Measurements from ENCODE around the gene CBFA2T2. TPM values are rescaled to one million over a fixed set of nuclear protein-coding genes. Genes with fewer than 3 reads are reported as not detected.

CBFA2T2 gene
- total and polyA plus RNA-seq, 2 of the 4 experiments (the other 2 are of a cell fraction) = 3.8 to 6.2 TPM

GRCh38 chr20:33667676-33668465, 178.0 kb downstream of the CBFA2T2 start:
- H3K4me1 ChIP-seq (ENCODE audit: control insufficient read depth, insufficient read depth, low read length) = peaks cover 21% of the 10 kb centered on the region
- peak overlapping the region; percentile 60 for H3K4ac ChIP-seq (ENCODE audit: low read depth, low read length)
- H2BK15ac ChIP-seq (ENCODE audit: low read depth, low read length) = no peak overlapping the region
- CTCF ChIA-PET = no interaction called here
- BruUV-seq (replicated peaks) = no TSS peak
- H3K4me2 ChIP-seq (ENCODE audit: low read depth, low read length) = peak overlapping the region; percentile 22; the same call in 1 of the 2 replicates
- H2AK5ac ChIP-seq (ENCODE audit: low read depth, low read length) = peak overlapping the region; percentile 12; the same call in 1 of the 2 replicates
- DNase-seq (peak; percentile 54), ATAC-seq (ENCODE audit: low read depth) (peak; percentile 9)
- no peak overlapping the region for H4K91ac ChIP-seq (ENCODE audit: insufficient read depth, low read depth, low read length)
- dilution Hi-C loops (cut with HindIII; ENCODE audit: low sequenced_read_pairs, unreplicated experiment) = no loop called here
- no peaks in the 10 kb centered on the region for H3K9me3 ChIP-seq (ENCODE audit: control insufficient read depth, insufficient read depth, low read length)
- in situ Hi-C loops (cut with MboI; ENCODE audit: low sequenced_read_pairs) = no loop called here
- 34% methylated on average over 24 of the region's 47 CpGs; no CpG with 5 or more reads in 1 of the 2 experiments for WGBS, 2 experiments (ENCODE audit: extremely low coverage in 2 of 2, insufficient read length in 1 of 2)
- no peak overlapping the region for H3K4me3 ChIP-seq (ENCODE audit: insufficient read depth, low read depth, low read length)
- peak overlapping the region; percentile 86 for H2AFZ ChIP-seq (replicated peaks; ENCODE audit: low read length, poor library complexity)
- peaks cover 13% of the 10 kb centered on the region for H3K36me3 ChIP-seq (ENCODE audit: control insufficient read depth, insufficient read depth, low read length)
- no peak overlapping the region for H3K23ac ChIP-seq (ENCODE audit: low read depth, low read length)
- H3K14ac ChIP-seq (replicated peaks; ENCODE audit: low read depth, low read length) = no peak overlapping the region
- no peak overlapping the region for H2BK5ac ChIP-seq (ENCODE audit: low read depth, low read length, poor library complexity, severe bottlenecking)
- POLR2A ChIA-PET (ENCODE audit: unreplicated experiment) = interaction anchor here (0.5 kb wide), 1 partner anchor 306 kb away, joined by 17 read pairs; no protein-coding TSS in a partner anchor
- no peak overlapping the region for H3K56ac ChIP-seq (ENCODE audit: extremely low read depth, insufficient read depth, low read length)
- TF ChIP-seq RAD21 (IDR thresholded peaks at IDR 0.05; ENCODE audit: low read length) (peak; percentile 74), NFE2L2 (IDR thresholded peaks at IDR 0.05; ENCODE audit: low read depth, low read length) (no peak), SMC3 (IDR thresholded peaks at IDR 0.05; ENCODE audit: low read depth, low read length) (peak; percentile 53)
- TF ChIP-seq, protein P1, sequence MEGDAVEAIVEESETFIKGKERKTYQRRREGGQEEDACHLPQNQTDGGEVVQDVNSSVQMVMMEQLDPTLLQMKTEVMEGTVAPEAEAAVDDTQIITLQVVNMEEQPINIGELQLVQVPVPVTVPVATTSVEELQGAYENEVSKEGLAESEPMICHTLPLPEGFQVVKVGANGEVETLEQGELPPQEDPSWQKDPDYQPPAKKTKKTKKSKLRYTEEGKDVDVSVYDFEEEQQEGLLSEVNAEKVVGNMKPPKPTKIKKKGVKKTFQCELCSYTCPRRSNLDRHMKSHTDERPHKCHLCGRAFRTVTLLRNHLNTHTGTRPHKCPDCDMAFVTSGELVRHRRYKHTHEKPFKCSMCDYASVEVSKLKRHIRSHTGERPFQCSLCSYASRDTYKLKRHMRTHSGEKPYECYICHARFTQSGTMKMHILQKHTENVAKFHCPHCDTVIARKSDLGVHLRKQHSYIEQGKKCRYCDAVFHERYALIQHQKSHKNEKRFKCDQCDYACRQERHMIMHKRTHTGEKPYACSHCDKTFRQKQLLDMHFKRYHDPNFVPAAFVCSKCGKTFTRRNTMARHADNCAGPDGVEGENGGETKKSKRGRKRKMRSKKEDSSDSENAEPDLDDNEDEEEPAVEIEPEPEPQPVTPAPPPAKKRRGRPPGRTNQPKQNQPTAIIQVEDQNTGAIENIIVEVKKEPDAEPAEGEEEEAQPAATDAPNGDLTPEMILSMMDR (conservative IDR thresholded peaks at IDR 0.05; ENCODE audit: low read depth, low read length) = peak; percentile 71
- intact Hi-C loops (cut with micrococcal nuclease) = loop anchor here (5.0 to 10.0 kb wide), 2 partner anchors 64 to 147 kb away; partner anchors contain the start of genes CHMP4B and ZNF341
- no peaks in the 10 kb centered on the region for H3K27me3 ChIP-seq (ENCODE audit: control insufficient read depth, insufficient read depth, low read length)
- H4K8ac ChIP-seq (ENCODE audit: low read depth in 2 of 2, low read length in 2 of 2) = peak overlapping the region in 1 of 2 experiments; percentile 50; a peak in 2 of 4 replicates
- H2AK9ac ChIP-seq (replicated peaks; ENCODE audit: low read depth, low read length, poor library complexity) = peak overlapping the region; percentile 76
- peaks cover 7 to 68% of the 10 kb centered on the region in 2 experiments; a peak in 3 of 4 replicates for H3K79me1 ChIP-seq (ENCODE audit: low read depth in 1 of 2, low read length in 2 of 2)
- no peak overlapping the region for H2BK20ac ChIP-seq (ENCODE audit: low read depth, low read length)
- no peak overlapping the region for H3K27ac ChIP-seq (ENCODE audit: insufficient read depth, low read length)
- H3K9ac ChIP-seq (ENCODE audit: low read depth, low read length) = 0 out of 2 replicates have a peak overlapping the region, but pooled peaks have one; percentile 6
- H2BK120ac ChIP-seq (ENCODE audit: low read depth, low read length) = no peak overlapping the region
- peaks cover 23% of the 10 kb centered on the region for H3K9me1 ChIP-seq (ENCODE audit: insufficient read depth, low read length)
- H4K20me1 ChIP-seq (ENCODE audit: insufficient read depth, low read length) = 0 out of 2 replicates have a peak, but pooled peaks cover 14% of the 10 kb centered on the region
- no peak overlapping the region for H4K5ac ChIP-seq (ENCODE audit: low read depth, low read length)
- no peak overlapping the region for H3K18ac ChIP-seq (ENCODE audit: low read depth, low read length)

Data from IMR-90 (cell line).